ENCODE measurements around the gene ARAP1. TPM values are rescaled to one million over a fixed set of nuclear protein-coding genes. Genes with fewer than 3 reads are reported as not detected.

ARAP1 gene
- total RNA-seq, 2 experiments from 2014 or later = 129 to 134 TPM

- no peaks in the 10 kb centered on the region for H3K27me3 Mint-ChIP-seq
- POLR2A ChIA-PET = interaction anchor here (0.7 kb wide), 1 partner anchor 68 kb away, joined by 3 read pairs; no protein-coding TSS in a partner anchor
- H3K4me1 Mint-ChIP-seq = peaks cover 5% of the 10 kb centered on the region
- H3K4me3 Mint-ChIP-seq = no peak overlapping the region
- no peaks in the 10 kb centered on the region for H3K9me3 Mint-ChIP-seq
- DNase-seq (no peak), ATAC-seq (ENCODE audit: low read depth) (no peak)
- H3K27ac Mint-ChIP-seq = no peak overlapping the region
- H3K36me3 Mint-ChIP-seq = peaks cover 16% of the 10 kb centered on the region
Measured at GRCh38 chr11:72730243-72730642, 22.0 kb downstream of the ARAP1 start.

DNA sequence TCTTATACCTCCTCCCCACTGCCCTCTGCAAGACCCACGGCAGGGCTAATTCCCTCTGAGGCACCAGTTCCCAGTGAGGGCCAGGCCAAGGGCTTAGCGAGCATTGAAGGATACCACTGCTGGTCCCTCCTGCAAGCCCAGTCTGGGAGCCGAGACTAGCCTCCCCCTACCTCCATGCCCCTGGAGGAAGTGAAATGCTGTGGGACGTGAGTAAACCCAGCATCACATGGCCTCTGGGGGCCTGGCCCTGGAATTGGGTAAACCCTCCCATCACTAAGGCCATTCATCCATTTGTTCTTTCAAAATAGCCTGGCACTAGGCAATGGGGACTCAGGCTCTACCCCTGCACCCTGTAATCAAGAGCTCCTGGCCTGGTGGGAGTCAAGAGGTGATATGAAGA, 24.7 kb downstream of the ARAP1 start:
- POLR2A ChIA-PET = interaction anchor here (1.2 kb wide), 1 partner anchor 65 kb away, joined by 3 read pairs; no protein-coding TSS in a partner anchor
- peaks cover 12% of the 10 kb centered on the region for H3K4me1 Mint-ChIP-seq
- no peak for ATAC-seq (ENCODE audit: low read depth)

DNA sequence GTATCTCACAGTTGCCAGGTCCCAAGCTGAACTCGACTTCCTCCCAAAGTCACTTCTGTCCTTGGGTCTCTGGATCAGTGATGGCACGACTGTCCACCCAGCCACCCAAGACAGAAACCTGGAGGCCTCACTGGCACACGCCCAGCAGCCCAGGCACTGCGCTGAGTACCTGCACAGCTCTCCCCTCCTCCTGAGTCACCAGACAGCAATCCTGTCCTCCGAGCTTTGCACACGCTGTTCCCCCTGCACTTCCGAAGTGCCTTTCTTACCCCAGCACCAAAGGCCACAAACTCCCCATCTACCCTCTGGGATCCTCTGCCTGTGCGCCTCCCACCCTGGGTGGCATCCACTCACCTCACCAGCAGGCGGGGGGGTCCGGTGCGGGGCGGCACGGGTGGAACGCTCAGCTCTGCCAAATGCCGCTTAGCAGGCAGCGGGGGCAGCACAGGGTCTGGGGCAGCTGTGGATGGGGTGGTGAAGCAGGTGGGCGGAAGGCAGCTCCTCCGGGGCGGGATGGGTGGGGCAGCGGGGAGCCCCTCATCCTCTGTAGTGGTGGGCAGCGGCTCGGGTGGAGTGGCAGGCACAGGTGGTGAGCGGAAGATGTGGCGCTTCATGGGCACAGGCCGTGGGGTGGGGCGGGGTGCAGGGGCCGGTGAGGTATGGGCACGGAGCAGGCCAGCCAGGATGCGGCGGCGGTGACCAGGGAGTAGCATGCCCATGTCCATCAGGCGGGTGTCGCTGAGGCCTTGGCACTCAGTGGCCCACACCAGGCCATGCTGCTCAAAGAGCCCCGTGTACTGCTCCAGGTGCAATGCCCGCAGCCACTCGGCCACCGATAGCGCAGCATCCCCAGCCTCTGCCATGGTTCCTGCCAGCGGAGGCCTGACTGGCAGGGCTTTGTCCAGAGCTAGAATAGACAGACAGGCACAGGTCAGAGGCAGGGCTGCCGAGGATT, 25.7 kb downstream of the ARAP1 start:
- H3K36me3 Mint-ChIP-seq = peaks cover 10% of the 10 kb centered on the region
- H3K4me1 Mint-ChIP-seq = peaks cover 14% of the 10 kb centered on the region
- ATAC-seq (ENCODE audit: low read depth) = no peak
- no peak overlapping the region for H3K27ac Mint-ChIP-seq
- POLR2A ChIA-PET = interaction anchor here (1.1 to 1.6 kb wide), 5 partner anchors 24 to 95 kb away, joined by 3 to 5 read pairs (median 3); partner anchors contain the start of gene ATG16L2
- no peaks in the 10 kb centered on the region for H3K9me3 Mint-ChIP-seq
- H3K27me3 Mint-ChIP-seq = no peaks in the 10 kb centered on the region
- DNase-seq = no peak
- no peak overlapping the region for H3K4me3 Mint-ChIP-seq

More for the DNA sequence above, 24.7 kb downstream of the ARAP1 start:
- Mint-ChIP-seq H3K9me3 (no peaks in the 10 kb centered on the region), H3K4me3 (no peak overlapping the region), H3K27ac (no peak overlapping the region), H3K27me3 (no peaks in the 10 kb centered on the region), H3K36me3 (peaks cover 14% of the 10 kb centered on the region)
- no peak for DNase-seq

- ATAC-seq (ENCODE audit: low read depth) = no peak
- no peak for DNase-seq
- Mint-ChIP-seq H3K27ac (peak overlapping the region; percentile 85), H3K4me1 (peaks cover 15% of the 10 kb centered on the region), H3K27me3 (no peaks in the 10 kb centered on the region), H3K36me3 (peaks cover 1% of the 10 kb centered on the region), H3K4me3 (no peak overlapping the region), H3K9me3 (no peaks in the 10 kb centered on the region)
- POLR2A ChIA-PET = interaction anchor here (0.6 to 1.6 kb wide), 14 partner anchors 19 to 453 kb away, joined by 3 to 13 read pairs (median 4); partner anchors contain the start of genes ATG16L2 and STARD10
Measured at GRCh38 chr11:72725724-72726028, 26.5 kb downstream of the ARAP1 start.

DNA sequence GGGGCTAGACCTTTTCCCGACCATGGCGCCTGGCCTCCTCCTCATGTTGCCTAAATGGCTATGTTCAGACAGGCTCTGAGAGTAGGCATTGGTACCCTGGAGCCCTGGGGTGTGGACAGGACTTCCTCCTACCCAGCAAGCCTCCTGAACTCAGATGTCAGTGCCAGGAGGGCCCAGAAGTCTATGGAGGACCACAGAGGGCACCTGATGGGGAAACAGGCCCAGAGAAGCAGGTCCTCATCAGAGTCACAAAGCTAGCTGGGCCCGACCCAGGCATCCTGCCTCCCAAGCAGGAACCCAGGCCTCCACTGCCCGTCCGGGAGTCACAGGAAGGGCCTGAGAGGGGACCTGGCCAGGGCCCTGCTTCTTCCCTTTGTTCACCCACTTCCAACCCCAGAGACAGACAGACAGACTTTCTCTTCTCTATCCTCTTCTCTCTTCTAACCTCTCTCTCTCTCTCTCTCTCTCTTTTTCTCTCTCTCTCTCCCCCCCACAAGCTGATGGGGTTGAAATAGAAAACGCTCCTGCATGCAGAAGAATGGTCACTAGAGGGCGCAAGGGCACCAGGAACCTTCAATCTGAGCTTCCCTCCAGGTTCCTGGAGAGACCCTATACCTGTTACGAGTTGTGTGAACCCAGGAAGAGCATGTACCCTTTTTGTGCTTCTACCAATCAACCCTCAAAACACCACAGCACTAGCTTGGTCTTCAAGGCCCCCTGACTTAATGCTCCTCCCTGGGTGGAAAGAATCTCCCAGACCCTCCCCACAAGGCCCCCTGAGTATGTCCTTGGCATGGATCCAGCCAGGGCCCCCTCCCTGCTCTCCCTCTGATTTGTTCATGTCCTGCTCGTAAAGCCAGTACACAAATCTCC, 27.1 kb downstream of the ARAP1 start:
- no peaks in the 10 kb centered on the region for H3K36me3 Mint-ChIP-seq
- H3K27me3 Mint-ChIP-seq = no peaks in the 10 kb centered on the region
- ATAC-seq (ENCODE audit: low read depth) = peak; percentile 19
- peak; percentile 65 for DNase-seq
- POLR2A ChIA-PET = interaction anchor here (0.5 to 1.6 kb wide), 16 partner anchors 9 to 453 kb away, joined by 3 to 13 read pairs (median 4); partner anchors contain the start of genes ATG16L2 and STARD10
- H3K9me3 Mint-ChIP-seq = no peaks in the 10 kb centered on the region
- H3K4me3 Mint-ChIP-seq = peak overlapping the region; percentile 5
- H3K27ac Mint-ChIP-seq = peak overlapping the region; percentile 85
- H3K4me1 Mint-ChIP-seq = peaks cover 21% of the 10 kb centered on the region

GRCh38 chr11:72724021-72724551, 28.1 kb downstream of the ARAP1 start:
- Mint-ChIP-seq H3K4me3 (no peak overlapping the region), H3K9me3 (no peaks in the 10 kb centered on the region), H3K27me3 (no peaks in the 10 kb centered on the region), H3K4me1 (peaks cover 30% of the 10 kb centered on the region), H3K36me3 (no peaks in the 10 kb centered on the region), H3K27ac (peak overlapping the region; percentile 70)
- DNase-seq (no peak), ATAC-seq (ENCODE audit: low read depth) (no peak)
- POLR2A ChIA-PET = interaction anchor here (1.6 to 2.4 kb wide), 3 partner anchors 69 to 89 kb away, joined by 11 to 12 read pairs (median 12); partner anchors contain the start of gene STARD10

DNA sequence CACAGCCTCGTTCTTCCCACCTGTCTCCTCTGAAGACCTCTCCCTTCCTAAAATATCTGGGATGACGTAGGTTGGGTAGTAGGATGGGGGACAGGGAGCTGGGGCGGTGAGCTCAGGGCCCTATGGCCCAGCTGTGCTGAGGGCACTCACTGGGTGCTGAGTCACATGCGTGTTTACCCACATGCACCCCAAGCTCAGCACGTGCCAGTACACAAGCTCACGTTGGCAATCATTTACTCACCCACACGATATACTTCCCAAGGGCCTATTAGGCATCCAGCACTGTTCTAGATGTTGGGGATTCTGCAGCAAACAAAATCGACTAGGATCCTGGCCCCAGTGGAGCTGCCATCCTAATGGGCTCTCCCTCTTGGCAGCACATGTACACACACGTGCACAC, 28.7 kb downstream of the ARAP1 start:
- Mint-ChIP-seq H3K36me3 (no peaks in the 10 kb centered on the region), H3K27ac (peak overlapping the region; percentile 70), H3K4me3 (no peak overlapping the region), H3K27me3 (no peaks in the 10 kb centered on the region), H3K9me3 (no peaks in the 10 kb centered on the region), H3K4me1 (peaks cover 32% of the 10 kb centered on the region)
- POLR2A ChIA-PET = interaction anchor here (2.4 kb wide), 3 partner anchors 70 to 92 kb away, joined by 11 to 21 read pairs (median 12); partner anchors contain the start of genes ATG16L2 and STARD10
- DNase-seq (no peak), ATAC-seq (ENCODE audit: low read depth) (no peak)

GRCh38 chr11:72722050-72722748, 30.0 kb downstream of the ARAP1 start:
- H3K36me3 Mint-ChIP-seq = no peaks in the 10 kb centered on the region

DNA sequence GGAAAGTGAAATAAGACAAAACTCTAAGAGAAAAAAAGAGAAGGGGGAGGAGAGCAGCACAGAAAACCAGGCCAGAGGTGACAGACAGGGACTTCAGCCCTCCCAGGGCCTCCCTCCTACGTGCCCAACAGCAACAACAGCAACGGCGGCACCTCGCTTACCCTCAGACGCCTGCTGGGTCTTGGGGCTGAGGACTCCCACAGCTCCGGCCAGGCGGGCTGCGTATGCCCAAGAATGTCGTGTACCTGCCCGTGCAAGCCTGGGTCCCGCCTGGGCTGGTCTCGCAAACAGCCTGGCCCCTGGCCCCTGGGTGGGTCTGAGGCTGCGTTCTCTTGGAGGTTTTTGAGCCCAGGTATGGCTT, 30.5 kb downstream of the ARAP1 start:
- peak overlapping the region; percentile 90 for H3K4me3 Mint-ChIP-seq
- no peaks in the 10 kb centered on the region for H3K36me3 Mint-ChIP-seq
- ATAC-seq (ENCODE audit: low read depth) = peak; percentile 29
- peak; percentile 68 for DNase-seq
- no peaks in the 10 kb centered on the region for H3K27me3 Mint-ChIP-seq
- H3K27ac Mint-ChIP-seq = peak overlapping the region; percentile 93
- no peaks in the 10 kb centered on the region for H3K9me3 Mint-ChIP-seq
- peaks cover 33% of the 10 kb centered on the region for H3K4me1 Mint-ChIP-seq
- POLR2A ChIA-PET = interaction anchor here (0.7 to 2.4 kb wide), 9 partner anchors 10 to 421 kb away, joined by 3 to 21 read pairs (median 5); partner anchors contain the start of genes ATG16L2, FCHSD2 and STARD10

More at GRCh38 chr11:72722050-72722748, 30.0 kb downstream of the ARAP1 start:
- Mint-ChIP-seq H3K27me3 (no peaks in the 10 kb centered on the region), H3K4me1 (peaks cover 33% of the 10 kb centered on the region), H3K4me3 (peak overlapping the region; percentile 90), H3K9me3 (no peaks in the 10 kb centered on the region), H3K27ac (peak overlapping the region; percentile 93)
- peak; percentile 86 for DNase-seq
- ATAC-seq (ENCODE audit: low read depth) = peak; percentile 87
- POLR2A ChIA-PET = interaction anchor here (0.7 to 2.4 kb wide), 11 partner anchors 10 to 457 kb away, joined by 3 to 21 read pairs (median 4); partner anchors contain the start of genes ATG16L2, FCHSD2 and STARD10

- Mint-ChIP-seq H3K9me3 (no peaks in the 10 kb centered on the region), H3K27me3 (no peaks in the 10 kb centered on the region), H3K27ac (peak overlapping the region; percentile 93), H3K36me3 (peaks cover under 1% of the 10 kb centered on the region), H3K4me3 (peak overlapping the region; percentile 90), H3K4me1 (peaks cover 34% of the 10 kb centered on the region)
- no peak for ATAC-seq (ENCODE audit: low read depth)
- DNase-seq = no peak
- POLR2A ChIA-PET = interaction anchor here (0.7 to 2.4 kb wide), 3 partner anchors 47 to 421 kb away, joined by 3 to 21 read pairs (median 9); partner anchors contain the start of genes ATG16L2 and FCHSD2
Measured at GRCh38 chr11:72721276-72721675, 30.9 kb downstream of the ARAP1 start.

DNA sequence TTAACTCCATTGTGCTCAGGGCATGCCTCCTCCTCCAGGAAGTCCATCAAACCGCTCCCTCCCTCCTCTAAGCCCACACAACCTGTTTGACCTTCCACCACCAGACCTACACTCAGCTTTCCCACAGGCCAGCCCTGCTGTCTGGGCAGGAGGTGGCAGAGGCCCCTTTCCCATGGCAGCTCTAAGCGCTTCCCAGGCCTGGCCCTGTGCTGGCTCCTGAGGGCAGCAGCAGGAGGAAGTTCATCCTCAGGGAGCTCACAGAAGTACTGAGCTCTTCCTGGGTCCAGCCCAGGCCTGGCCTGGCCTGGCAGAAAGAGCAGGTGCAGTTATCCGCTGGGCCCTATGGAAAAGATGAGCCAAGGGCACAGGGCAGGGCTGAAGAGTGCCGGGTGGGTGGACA, 31.4 kb downstream of the ARAP1 start:
- Mint-ChIP-seq H3K27me3 (no peaks in the 10 kb centered on the region), H3K9me3 (no peaks in the 10 kb centered on the region), H3K4me3 (peak overlapping the region; percentile 90), H3K27ac (peak overlapping the region; percentile 93), H3K4me1 (peaks cover 36% of the 10 kb centered on the region), H3K36me3 (peaks cover 2% of the 10 kb centered on the region)
- ATAC-seq (ENCODE audit: low read depth) (no peak), DNase-seq (no peak)
- POLR2A ChIA-PET = no interaction called here

DNA sequence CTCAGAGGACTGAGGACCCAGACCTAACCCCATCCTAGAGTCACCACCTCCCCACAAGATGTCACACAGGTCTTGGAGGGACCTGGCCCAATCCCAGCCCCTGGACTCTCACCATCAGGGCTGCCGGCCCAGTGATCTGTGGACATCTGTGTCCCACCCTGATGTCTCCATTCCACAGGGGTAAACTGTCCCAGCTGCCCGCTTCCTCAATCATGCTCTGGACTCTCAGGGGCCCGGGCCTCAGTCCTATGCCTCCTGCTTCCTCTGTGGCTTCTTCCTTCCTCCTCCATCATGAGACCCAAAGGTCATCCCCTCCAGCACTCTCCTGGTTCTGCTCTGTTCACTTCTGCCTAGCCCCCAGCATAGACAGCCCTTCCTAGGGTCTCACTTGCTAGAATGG, 32.2 kb downstream of the ARAP1 start:
- ATAC-seq (ENCODE audit: low read depth) (no peak), DNase-seq (no peak)
- Mint-ChIP-seq H3K4me3 (peak overlapping the region; percentile 90), H3K27ac (peak overlapping the region; percentile 93), H3K27me3 (no peaks in the 10 kb centered on the region), H3K9me3 (no peaks in the 10 kb centered on the region), H3K4me1 (peaks cover 32% of the 10 kb centered on the region), H3K36me3 (peaks cover 2% of the 10 kb centered on the region)
- POLR2A ChIA-PET = no interaction called here

Data from activated naive CD8-positive, alpha-beta T cell treated with anti-CD3 and anti-CD28 coated beads, Interleukin-2, amount 10 ng/mL, durations not matched to agents 7 days and 5 days (primary cell).